Type B pancreatic cell (in vitro differentiated cells): ENCODE data around the gene C22orf39. TPM values are rescaled to one million over a fixed set of nuclear protein-coding genes. Genes with fewer than 3 reads are reported as not detected.

Experiments used
- DNase-seq: peaks from one replicate; pipeline ENCODE4 v3.0.0; 2021; ENCODE audit warnings: mixed read lengths; ENCODE audit not compliant: unreplicated experiment; ENCODE audit errors: extremely low spot score
- H3K27ac Mint-ChIP-seq: 2 replicates; pipeline ENCODE4 v1.8.0; 2021; ENCODE audit warnings: mild to moderate bottlenecking, mixed read lengths
- H3K27me3 Mint-ChIP-seq: 2 replicates; pipeline ENCODE4 v1.8.0; 2021; ENCODE audit warnings: mixed read lengths
- H3K36me3 Mint-ChIP-seq: 2 replicates; pipeline ENCODE4 v1.8.0; 2021; ENCODE audit warnings: mixed read lengths
- H3K4me1 Mint-ChIP-seq: one replicate; pipeline ENCODE4 v1.8.0; 2021; ENCODE audit warnings: mixed read lengths; ENCODE audit not compliant: unreplicated experiment
- H3K4me3 Mint-ChIP-seq: 2 replicates; pipeline ENCODE4 v1.8.0; 2021; ENCODE audit warnings: mild to moderate bottlenecking, mixed read lengths
- H3K9me3 Mint-ChIP-seq: 2 replicates; pipeline ENCODE4 v1.8.0; 2021; ENCODE audit warnings: mixed read lengths
- CTCF ChIP-seq: fragments of 200-600 bp; sonication (generic); conservative IDR thresholded peaks from 2 replicates; pipeline ENCODE4 v1.5.0; 2021; ENCODE audit warnings: antibody characterized with exemption, mild to moderate bottlenecking
- total RNA-seq: library from RNA; stranded (reverse); gene quantifications from 2 replicates; pipeline ENCODE4 v1.2.1, GENCODE V29; 2021; ENCODE audit warnings: low replicate concordance

Gene C22orf39
- total RNA-seq, 1 donor from 2014 or later = 30.3 TPM

GRCh38 chr22:19407649-19408606 lies 39.6 kb downstream of the C22orf39 start:
- H3K4me1 Mint-ChIP-seq = peaks cover 7% of the 10 kb centered on the region
- TF ChIP-seq CTCF = no peak
- no peak overlapping the region for H3K4me3 Mint-ChIP-seq
- no peaks in the 10 kb centered on the region for H3K27me3 Mint-ChIP-seq
- no peak for DNase-seq
- H3K9me3 Mint-ChIP-seq = no peaks in the 10 kb centered on the region
- H3K36me3 Mint-ChIP-seq = peaks cover 16% of the 10 kb centered on the region
- no peak overlapping the region for H3K27ac Mint-ChIP-seq

- H3K9me3 Mint-ChIP-seq = no peaks in the 10 kb centered on the region
- H3K27me3 Mint-ChIP-seq = no peaks in the 10 kb centered on the region
- peaks cover 16% of the 10 kb centered on the region for H3K36me3 Mint-ChIP-seq
- no peak for DNase-seq
- TF ChIP-seq CTCF = no peak
- no peak overlapping the region for H3K4me3 Mint-ChIP-seq
- H3K4me1 Mint-ChIP-seq = peaks cover 3% of the 10 kb centered on the region
- no peak overlapping the region for H3K27ac Mint-ChIP-seq
Measured at GRCh38 chr22:19406846-19407245, 40.7 kb downstream of the C22orf39 start.

- Mint-ChIP-seq H3K36me3 (peaks cover 16% of the 10 kb centered on the region), H3K4me3 (no peak overlapping the region), H3K27me3 (no peaks in the 10 kb centered on the region), H3K4me1 (peaks cover 3% of the 10 kb centered on the region), H3K9me3 (no peaks in the 10 kb centered on the region), H3K27ac (no peak overlapping the region)
- no peak for DNase-seq
- no peak for TF ChIP-seq CTCF
Measured at GRCh38 chr22:19406281-19406811, 41.2 kb downstream of the C22orf39 start.

GRCh38 chr22:19405652-19406051 lies 41.9 kb downstream of the C22orf39 start:
- Mint-ChIP-seq H3K27me3 (no peaks in the 10 kb centered on the region), H3K4me3 (no peak overlapping the region), H3K36me3 (peaks cover 16% of the 10 kb centered on the region), H3K4me1 (peaks cover 3% of the 10 kb centered on the region), H3K9me3 (no peaks in the 10 kb centered on the region), H3K27ac (no peak overlapping the region)
- TF ChIP-seq CTCF = no peak
- no peak for DNase-seq

- Mint-ChIP-seq H3K27ac (no peak overlapping the region), H3K4me3 (no peak overlapping the region), H3K4me1 (peaks cover 3% of the 10 kb centered on the region), H3K27me3 (no peaks in the 10 kb centered on the region), H3K9me3 (no peaks in the 10 kb centered on the region), H3K36me3 (peaks cover 16% of the 10 kb centered on the region)
- DNase-seq = no peak
- TF ChIP-seq CTCF = no peak
Measured at GRCh38 chr22:19405133-19405532, 42.4 kb downstream of the C22orf39 start.
